Cardiac muscle cell (in vitro differentiated cells and primary cell): ENCODE measurements around the gene NAV2. TPM values are rescaled to one million over a fixed set of nuclear protein-coding genes. Genes with fewer than 3 reads are reported as not detected.
A peak's percentile ranks its signal among the peaks of the same experiment; 100 is the strongest.

Source experiments
- DNase-seq, 2 donors: peaks; one replicate each; pipeline versions ENCODE4 v3.0.0 to v3.0.0-alpha.2; 2010 to 2017; ENCODE audit warnings: low read depth in 1 of 2, low spot score in 1 of 2
- H3K27ac ChIP-seq: fragments of 200-600 bp; sonication (generic); 2 replicates; pipeline ENCODE4 v1.5.1; 2016
- H3K27me3 ChIP-seq: fragments of 200-600 bp; sonication (generic); 2 replicates; pipeline ENCODE4 v1.6.0; 2016; ENCODE audit warnings: control low read depth
- H3K36me3 ChIP-seq: fragments of 200-600 bp; sonication (generic); 2 replicates; pipeline ENCODE4 v1.5.1; 2016; ENCODE audit warnings: control low read depth
- H3K4me1 ChIP-seq: fragments of 200-600 bp; sonication (generic); 2 replicates; pipeline ENCODE4 v1.8.1; 2017; ENCODE audit warnings: low read depth, mild to moderate bottlenecking, mixed run types
- H3K4me3 ChIP-seq: fragments of 200-600 bp; sonication (generic); 2 replicates; pipeline ENCODE4 v1.5.1; 2016; ENCODE audit warnings: mild to moderate bottlenecking
- H3K9me3 ChIP-seq: fragments of 200-600 bp; sonication (generic); 2 replicates; pipeline ENCODE4 v1.5.1; 2017; ENCODE audit warnings: low read depth, mild to moderate bottlenecking, control low read depth
- polyA plus RNA-seq: library from polyadenylated mRNA; unstranded; fragments of >200 nt; fragmentation: Nextera tagmentation; extraction: Ambion mirVana; gene quantifications from 2 replicates; pipeline ENCODE4 v1.2.1, GENCODE V29; 2016
- total RNA-seq: library from RNA; depleted of rRNA; stranded (reverse); fragments of >200 nt; gene quantifications from 2 replicates; pipeline ENCODE4 v1.2.3, GENCODE V29; 2016
- TF ChIP-seq, protein P1 (sequence below): IDR thresholded peaks from 2 replicates; pipeline ENCODE4 v1.5.1; 2012; ENCODE audit warnings: low read depth, mild to moderate bottlenecking, low read length

The NAV2 gene
- total and polyA plus RNA-seq, 2 experiments from 2014 or later = 113 to 164 TPM

- TF ChIP-seq, protein P1, sequence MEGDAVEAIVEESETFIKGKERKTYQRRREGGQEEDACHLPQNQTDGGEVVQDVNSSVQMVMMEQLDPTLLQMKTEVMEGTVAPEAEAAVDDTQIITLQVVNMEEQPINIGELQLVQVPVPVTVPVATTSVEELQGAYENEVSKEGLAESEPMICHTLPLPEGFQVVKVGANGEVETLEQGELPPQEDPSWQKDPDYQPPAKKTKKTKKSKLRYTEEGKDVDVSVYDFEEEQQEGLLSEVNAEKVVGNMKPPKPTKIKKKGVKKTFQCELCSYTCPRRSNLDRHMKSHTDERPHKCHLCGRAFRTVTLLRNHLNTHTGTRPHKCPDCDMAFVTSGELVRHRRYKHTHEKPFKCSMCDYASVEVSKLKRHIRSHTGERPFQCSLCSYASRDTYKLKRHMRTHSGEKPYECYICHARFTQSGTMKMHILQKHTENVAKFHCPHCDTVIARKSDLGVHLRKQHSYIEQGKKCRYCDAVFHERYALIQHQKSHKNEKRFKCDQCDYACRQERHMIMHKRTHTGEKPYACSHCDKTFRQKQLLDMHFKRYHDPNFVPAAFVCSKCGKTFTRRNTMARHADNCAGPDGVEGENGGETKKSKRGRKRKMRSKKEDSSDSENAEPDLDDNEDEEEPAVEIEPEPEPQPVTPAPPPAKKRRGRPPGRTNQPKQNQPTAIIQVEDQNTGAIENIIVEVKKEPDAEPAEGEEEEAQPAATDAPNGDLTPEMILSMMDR = peak; percentile 51
- no peaks in the 10 kb centered on the region for H3K9me3 ChIP-seq
- no peak overlapping the region for H3K4me3 ChIP-seq
- peak; percentile 39 to 40 for DNase-seq
- no peak overlapping the region for H3K27ac ChIP-seq
- H3K4me1 ChIP-seq = peaks cover 5% of the 10 kb centered on the region
- H3K27me3 ChIP-seq = peaks cover 81% of the 10 kb centered on the region
- H3K36me3 ChIP-seq = no peaks in the 10 kb centered on the region
Measured at GRCh38 chr11:19739872-19740271, 27.2 kb downstream of the NAV2 start.

GRCh38 chr11:19740586-19740985 lies 27.9 kb downstream of the NAV2 start:
- no peak overlapping the region for H3K27ac ChIP-seq
- H3K4me1 ChIP-seq = peaks cover 5% of the 10 kb centered on the region
- H3K4me3 ChIP-seq = no peak overlapping the region
- no peak for DNase-seq
- no peaks in the 10 kb centered on the region for H3K36me3 ChIP-seq
- TF ChIP-seq, protein P1 = no peak
- H3K9me3 ChIP-seq = no peaks in the 10 kb centered on the region
- peaks cover 78% of the 10 kb centered on the region for H3K27me3 ChIP-seq

DNA sequence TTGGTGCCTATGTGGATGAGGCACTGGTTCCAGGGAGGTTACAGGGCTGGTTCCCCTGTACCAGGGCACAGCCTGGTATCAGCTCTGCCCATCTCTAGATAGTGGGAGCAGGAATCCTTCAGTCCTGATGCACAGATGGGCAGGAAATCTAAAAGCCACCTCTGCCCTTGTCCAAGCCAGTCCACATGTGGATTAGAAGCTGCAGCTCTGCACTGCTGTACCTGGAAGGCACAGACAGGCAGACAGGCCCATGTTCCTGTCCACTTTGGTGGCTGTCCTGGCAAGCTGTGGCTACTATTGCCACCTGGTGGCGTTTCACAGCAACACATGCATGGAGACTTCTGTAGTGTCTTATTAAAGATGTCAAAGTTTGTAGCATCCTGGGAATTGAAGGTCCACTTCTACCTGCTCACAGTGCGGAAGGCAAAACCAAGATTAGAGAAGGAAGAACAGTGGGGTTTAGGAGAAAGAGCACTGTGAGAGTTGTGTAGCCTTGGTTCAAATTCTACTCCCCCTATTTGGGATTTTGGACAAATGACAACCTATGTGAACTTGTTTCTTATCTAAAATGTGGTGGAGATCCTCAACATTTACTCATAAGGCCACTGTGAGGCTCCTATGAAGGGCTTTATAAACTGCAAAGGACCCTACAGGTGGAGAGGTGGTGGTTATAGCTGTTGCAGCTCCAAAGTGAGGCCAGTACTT lies 30.1 kb downstream of the NAV2 start:
- Histone ChIP-seq H3K4me3 (no peak overlapping the region), H3K27ac (no peak overlapping the region), H3K9me3 (no peaks in the 10 kb centered on the region), H3K27me3 (peaks cover 62% of the 10 kb centered on the region), H3K36me3 (no peaks in the 10 kb centered on the region), H3K4me1 (no peaks in the 10 kb centered on the region)
- TF ChIP-seq, protein P1 = peak; percentile 78
- peak; percentile 86 to 88 for DNase-seq

DNA sequence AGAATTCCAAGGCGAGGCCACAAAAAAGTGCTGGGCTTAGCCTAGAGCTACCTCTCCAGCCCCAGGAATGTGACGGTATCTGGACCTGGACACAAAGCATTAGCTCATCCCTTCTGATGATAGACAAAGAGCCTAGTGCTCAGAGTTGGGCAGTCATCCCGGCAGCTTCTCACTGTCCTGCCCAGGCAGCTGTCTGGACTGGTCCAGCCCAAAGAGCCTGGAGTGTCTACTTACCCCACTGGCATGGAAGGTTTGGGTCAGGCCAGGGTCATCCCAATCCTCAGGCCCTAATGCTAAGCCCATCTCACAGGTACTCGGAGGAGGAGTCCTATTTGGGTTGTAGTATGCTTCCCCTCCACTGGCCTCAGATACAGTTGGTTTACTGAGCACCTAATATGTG lies 31.0 kb downstream of the NAV2 start:
- H3K27ac ChIP-seq = no peak overlapping the region
- TF ChIP-seq, protein P1 = no peak
- DNase-seq = no peak
- H3K9me3 ChIP-seq = no peaks in the 10 kb centered on the region
- H3K36me3 ChIP-seq = no peaks in the 10 kb centered on the region
- peaks cover 62% of the 10 kb centered on the region for H3K27me3 ChIP-seq
- H3K4me1 ChIP-seq = no peaks in the 10 kb centered on the region
- no peak overlapping the region for H3K4me3 ChIP-seq

- Histone ChIP-seq H3K4me1 (no peaks in the 10 kb centered on the region), H3K9me3 (no peaks in the 10 kb centered on the region), H3K27ac (no peak overlapping the region), H3K4me3 (no peak overlapping the region), H3K27me3 (peaks cover 62% of the 10 kb centered on the region), H3K36me3 (no peaks in the 10 kb centered on the region)
- DNase-seq = no peak
- TF ChIP-seq, protein P1 = no peak
Measured at GRCh38 chr11:19744130-19744529, 31.5 kb downstream of the NAV2 start.

- Histone ChIP-seq H3K27ac (no peak overlapping the region), H3K4me1 (no peaks in the 10 kb centered on the region), H3K9me3 (no peaks in the 10 kb centered on the region), H3K27me3 (peaks cover 69% of the 10 kb centered on the region), H3K4me3 (no peak overlapping the region), H3K36me3 (no peaks in the 10 kb centered on the region)
- TF ChIP-seq, protein P1 = no peak
- no peak for DNase-seq
Measured at GRCh38 chr11:19746086-19746485, 33.4 kb downstream of the NAV2 start.
